ENCODE data around the gene SSNA1.

The SSNA1 gene

DNA sequence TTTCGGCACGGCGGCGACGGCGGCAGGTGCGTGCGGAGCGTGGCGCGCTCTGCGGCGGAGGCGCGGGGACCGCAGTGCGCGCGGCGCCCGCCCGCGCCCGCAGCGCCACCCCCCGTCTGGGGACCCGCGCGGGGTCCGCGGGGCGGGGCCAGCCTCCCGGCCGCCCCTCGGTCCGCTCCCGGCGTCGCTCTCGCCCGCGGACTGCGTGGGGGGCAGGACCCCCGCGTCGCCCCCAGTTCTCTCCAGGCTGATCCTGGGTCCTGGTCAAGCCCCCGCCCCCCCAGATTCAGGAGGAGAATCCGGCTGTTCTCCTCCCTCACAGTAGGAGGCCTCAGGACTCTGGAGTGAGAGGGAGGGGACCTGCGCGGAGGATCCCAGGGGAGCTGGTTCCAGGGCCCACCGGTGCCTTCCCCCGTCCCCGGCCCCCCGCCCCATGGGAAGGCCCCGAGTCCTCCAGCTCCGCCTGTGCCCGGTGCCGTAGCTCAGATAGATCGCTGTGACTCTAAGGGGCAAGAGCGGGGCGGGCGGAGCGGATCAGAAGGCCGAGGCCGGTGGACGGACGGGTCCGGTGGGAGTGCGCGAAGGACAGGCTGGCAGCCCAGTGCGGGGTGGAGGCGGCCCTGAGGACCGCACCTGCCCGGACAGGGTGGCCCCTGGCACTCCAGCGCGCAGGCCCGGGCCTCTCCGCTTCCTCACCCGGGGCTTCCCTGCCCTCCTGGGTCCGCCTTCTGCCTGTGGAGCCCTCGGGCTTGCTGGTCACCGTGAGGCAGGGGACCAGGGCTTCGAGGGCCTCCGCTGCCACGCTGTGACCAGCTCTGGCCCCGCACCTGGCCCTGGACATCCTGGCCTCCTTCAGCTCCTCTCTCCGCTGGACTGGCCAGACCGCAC is 34.0 kb downstream of the SSNA1 start, which contains the start of gene RNF208:
RNF208 (minus strand) TSS at position 51 of the 888 bp plus-strand sequence. CDS start 1,028 bp downstream, outside the sequence.
- peak; percentile 57 for DNase-seq

DNA sequence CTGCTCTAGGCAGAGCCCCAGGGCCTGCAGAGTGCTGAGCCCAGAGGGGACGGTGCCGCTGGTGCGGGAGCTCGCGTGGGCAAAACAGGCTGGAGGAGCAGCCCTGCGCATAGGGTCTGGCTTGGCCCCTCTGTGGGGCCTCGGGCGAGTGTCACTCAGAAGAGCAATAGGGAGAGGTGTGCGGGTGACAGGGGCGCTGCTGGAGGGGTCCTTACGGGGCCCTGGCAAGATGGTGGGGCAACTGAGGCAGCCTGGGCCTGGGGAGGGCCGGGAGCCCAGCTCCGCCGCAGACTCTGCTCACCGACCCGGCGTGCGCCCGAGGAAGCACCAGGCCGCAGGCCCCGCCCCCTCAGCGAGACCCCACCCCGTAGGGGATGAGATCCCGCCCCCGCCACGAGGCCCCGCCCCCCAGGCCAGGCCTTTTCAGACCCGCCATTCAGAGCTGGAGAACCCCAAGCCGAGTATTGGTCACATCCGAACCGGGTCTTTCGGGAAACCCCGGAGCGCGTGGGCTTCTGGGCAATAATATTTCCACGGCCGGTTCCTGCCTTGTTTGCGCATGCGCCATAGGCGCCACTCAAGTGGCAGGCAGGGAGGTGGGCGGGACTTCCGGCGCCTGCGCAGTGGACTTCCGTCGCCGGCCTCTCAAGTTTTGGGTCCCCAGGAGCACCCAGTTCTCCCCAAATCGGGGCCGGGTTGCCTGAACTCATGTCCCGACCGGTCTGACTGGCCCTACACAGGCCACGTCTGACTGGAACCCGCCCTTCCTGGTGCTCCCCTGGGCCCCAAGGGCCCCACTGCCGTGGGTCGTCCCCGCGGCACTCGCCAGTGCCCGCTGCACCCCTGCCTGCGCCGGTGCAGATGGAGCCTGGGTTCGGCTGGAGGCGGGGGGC is 34.8 kb downstream of the SSNA1 start:
- DNase-seq = peak; percentile 96

DNA sequence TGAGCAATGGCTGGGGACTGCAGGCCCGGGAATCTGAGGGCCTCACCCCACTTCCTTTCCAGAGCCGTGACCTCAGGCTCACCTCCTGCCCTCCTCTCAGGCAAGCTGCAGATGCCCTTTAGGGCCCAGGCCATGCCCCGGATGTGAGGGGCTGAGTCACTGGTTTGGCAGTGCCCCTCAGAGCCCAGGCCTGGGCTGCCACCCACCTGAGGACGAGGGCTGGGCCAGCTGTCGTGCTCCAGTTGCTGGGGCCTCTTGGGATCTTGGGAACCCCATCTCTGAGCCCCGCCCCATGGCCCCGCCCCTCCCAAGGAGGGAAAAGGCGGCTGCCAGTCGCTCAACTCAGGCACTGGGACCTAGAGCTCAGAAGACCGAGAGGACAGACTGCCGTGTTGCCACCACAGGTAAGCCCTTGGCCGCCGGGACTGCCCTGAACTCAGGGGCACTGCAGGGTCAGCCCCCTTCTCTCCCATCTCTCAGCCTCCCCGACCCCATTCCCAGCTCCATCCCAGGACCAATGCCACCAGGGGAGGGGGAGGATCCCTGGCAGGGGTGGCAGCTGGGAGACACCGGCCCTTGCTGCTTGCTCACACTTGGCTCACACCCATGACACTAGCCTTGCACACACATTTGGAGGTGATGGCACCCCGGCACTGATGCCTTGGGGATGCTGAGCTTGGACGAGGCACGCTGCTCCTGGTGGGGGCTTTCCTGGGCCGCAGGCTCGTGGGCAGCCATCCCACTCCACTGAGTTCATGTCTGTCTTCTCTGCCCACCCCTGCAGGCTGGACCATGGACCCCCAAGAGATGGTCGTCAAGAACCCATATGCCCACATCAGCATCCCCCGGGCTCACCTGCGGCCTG is 36.6 kb downstream of the SSNA1 start, which contains the start of gene CYSRT1:
CYSRT1 (plus strand) TSS at position 345 of the 865 bp plus-strand sequence; CDS start at position 793, 448 bp downstream.
- no peak for DNase-seq

DNA sequence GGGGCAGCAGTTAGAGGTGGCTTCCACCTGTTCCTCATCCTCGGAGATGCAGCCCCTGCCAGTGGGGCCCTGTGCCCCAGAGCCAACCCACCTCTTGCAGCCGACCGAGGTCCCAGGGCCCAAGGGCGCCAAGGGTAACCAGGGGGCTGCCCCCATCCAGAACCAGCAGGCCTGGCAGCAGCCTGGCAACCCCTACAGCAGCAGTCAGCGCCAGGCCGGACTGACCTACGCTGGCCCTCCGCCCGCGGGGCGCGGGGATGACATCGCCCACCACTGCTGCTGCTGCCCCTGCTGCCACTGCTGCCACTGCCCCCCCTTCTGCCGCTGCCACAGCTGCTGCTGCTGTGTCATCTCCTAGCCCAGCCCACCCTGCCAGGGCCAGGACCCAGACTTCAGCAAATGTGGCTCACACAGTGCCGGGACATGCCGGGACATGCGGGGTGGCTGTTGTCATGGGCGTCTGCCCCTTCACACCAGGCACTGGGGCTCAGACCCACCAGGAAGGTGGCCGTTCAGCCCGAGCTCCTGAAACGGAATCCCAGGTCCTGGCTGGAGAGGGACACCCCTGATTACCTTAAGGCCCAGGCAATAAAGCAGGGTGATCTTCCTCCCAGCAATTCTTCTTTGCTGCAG is 37.3 kb downstream of the SSNA1 start:
- no peak for DNase-seq

DNA sequence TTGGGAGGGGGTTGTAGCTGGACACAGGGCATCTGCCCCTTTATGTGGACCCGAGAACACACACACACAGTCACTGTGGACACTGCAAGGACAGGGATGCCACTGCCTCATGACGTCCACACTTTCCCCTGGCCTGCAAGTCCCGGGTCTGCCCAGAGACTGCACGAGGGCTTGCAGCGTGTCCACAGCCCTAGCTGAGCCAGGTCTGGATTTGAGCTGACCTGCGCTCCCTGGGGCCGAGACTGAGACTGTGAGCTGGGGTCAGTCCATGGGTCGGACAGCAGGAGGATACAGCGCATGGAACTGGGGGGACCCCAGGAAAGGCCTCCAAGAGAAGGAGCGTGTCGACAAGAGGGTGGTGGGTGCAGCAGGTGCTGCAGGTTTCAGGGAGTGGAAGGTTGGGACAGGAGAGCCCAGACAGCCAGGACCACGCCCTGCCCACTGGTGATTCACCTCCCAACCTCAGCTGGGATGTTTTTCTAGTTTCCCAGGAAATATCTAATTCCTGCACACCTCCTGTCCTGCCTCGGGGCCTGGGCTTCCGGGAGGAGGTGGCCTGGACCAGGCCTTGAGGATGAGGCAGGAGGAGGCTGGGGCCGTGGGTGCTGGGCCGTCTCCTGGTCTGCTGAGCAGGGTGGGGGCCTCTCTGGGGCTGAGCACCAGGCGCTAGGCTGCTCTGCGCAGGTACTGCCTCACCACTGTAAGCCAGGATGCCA is 38.0 kb downstream of the SSNA1 start:
- DNase-seq = no peak

DNA sequence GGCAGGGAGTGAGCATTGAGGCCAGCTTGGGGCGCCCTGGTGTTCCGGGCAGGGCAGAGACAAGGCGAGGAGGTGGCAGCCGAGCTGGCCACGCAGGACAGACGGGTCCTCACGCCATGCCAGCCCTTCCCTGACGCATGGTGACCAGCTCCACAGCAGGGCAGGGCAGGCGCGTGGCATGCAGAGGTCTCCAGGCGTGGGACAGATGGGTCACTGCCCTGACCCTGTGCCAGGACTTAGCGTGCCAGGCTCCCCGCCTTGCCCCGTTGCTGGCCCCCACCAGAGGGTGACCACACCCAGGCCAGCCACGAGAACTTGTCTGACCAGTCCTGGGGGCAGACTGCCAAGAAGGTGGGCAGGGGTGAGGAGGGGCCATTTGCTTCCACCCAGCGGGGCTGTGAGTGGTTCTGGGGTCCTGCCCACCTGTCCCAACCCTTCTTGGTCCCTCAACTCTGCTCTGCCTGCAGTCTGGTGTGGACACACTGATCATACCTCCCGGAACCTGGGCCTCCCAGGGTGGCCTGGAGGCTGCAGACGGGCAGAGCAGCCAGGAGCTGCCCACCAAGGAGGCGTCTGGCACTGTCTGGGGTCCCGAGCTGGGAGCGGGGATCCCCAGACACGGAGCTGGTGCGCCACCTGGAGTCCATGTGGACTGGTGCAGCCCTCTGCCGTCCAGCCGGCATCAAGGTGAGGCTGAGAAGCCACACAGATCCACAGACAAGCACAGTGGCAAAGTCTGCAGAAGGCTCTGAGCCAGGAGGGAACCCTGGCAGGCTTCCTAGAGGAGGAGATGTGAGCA is 38.8 kb downstream of the SSNA1 start, which contains the start of gene RNF224:
RNF224 (plus strand) TSS at position 449 of the 799 bp plus-strand sequence. CDS start 834 bp downstream, outside the sequence.
- DNase-seq = peak; percentile 63

DNA sequence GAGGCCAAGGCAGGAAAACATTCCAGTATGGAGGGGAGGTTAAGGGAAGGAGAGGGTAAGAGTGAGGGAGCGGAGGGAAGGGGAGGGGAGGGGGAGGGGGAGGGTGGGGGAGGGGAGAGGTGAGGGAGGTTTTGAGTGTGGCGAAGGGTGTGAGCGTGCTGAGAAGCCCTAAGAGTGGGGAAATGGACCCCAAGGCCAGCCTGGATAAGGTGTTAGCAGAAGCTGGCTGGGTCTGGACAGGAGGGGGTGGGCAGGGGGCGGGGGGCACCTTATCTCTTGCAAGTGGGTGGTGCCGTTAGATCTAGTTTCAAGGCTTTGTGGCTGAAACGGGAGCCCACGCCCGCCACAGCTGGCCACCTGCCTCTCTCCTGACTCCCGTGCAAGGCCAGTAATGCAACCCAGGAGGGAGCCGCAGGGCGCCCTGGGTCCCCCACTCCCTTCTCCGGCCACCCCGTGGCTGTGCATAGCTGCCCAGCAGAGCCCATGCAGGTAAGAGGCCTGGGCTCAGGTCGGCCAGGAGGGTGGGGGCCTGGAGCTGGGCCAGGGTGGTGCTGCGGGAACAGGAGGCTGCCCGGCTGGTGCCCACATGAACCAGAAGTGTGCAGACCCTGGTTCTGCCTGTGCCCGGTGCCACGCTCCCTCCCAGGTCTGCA is 39.5 kb downstream of the SSNA1 start:
- DNase-seq = peak; percentile 29

DNA sequence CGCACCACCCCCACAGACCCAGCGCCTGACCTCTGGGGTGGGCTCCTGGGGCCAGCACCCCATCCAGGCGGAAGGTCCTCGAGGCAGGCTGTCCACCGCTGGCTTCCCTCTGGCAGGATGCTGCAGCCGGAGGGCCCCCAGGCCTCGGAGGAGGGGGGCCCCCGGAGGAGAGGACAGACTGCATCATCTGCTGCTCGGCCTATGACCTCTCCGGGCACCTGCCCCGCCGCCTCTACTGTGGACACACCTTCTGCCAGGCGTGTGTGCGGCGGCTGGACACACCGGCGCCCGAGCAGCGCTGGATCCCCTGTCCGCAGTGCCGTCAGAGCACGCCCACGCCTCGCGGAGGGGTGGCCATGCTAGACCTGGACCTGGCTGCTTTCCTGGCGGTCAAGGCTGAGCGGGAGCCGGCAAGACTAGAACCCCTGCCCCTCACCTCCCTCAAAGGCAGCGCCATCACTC is 40.1 kb downstream of the SSNA1 start:
- peak; percentile 46 for DNase-seq

DNA sequence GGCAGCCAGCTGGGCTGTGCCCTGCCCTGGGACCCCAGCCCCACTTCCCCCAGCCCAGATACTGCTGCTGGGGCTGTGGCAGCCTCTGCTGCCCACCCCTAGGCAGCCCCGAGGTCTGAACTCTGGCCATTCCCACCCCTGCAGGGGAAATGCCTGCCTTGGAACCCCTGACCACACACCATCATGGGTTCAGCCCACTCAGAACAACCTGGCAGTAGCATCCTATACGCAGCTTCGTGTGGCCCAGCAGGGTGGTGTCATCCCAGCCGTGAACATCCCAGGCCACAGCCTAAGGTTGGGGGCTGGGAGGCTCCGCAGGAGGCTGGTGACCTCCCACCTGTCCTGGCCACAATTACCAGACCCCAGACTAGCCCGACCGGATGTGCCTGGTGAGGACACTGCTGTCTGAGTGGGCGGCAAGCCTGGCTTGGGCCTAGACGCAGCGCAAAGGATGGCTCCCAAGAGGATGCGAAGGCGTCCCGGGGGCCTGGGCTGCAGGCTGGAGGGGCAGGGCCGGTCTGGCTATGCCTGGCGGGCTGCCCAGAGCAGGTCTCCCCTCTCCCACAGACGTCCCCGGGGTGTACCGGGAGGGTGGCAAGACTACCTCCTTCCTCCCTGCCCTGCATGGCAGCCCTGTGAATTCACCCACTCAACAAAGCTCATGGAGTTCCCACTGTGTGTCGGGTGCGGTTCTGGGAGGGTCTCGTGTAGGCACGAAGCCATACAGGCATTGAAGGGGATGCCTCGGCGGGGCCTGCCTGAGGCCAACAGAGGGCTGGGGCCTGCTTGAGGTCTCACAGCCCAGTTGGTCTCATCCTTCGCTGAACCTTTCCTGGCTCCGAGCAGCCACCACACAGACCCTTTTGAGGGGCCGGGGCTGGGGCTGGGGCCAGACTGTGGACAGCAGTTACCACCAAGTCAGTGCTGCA is 40.8 kb downstream of the SSNA1 start:
- no peak for DNase-seq

DNA sequence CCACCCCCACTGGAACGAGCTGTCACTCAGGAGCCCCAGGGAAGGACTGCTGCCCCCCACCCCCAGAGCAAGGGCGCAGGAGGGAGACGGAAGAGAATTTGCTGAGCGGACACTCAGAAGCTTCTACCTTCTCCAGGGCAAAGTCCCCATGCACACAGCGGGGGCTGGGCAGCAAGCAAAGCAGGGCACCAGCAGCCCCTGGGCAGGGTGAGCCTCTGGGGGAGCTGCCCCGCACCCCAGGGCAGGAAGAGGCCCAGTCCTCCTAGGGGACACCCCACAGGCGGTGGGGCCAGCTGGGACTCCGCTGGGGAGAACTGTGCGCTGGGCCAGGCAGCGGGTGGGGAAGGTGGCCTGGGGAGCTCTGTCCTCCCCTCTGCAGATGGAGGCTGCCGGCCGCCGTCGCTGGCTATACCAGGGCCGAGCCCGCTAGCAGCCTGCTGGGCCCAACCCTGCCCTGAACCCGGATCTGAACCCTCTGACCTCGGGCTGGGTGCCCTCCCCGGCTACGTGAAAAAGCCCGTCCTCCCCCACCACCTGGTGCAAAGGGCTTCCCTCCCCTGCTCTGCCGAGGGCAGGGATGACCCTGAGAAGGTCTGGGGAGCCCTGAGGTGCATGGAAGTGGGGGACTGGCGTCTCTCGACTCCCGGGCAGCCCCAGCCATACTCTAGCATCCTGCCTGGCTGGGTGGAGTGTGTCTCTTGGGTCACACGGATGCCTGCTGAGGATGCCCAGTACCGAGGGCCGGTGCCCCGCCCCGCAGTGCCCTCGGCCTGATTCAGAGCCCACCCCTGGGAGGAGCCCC is 41.6 kb downstream of the SSNA1 start:
- no peak for DNase-seq

DNA sequence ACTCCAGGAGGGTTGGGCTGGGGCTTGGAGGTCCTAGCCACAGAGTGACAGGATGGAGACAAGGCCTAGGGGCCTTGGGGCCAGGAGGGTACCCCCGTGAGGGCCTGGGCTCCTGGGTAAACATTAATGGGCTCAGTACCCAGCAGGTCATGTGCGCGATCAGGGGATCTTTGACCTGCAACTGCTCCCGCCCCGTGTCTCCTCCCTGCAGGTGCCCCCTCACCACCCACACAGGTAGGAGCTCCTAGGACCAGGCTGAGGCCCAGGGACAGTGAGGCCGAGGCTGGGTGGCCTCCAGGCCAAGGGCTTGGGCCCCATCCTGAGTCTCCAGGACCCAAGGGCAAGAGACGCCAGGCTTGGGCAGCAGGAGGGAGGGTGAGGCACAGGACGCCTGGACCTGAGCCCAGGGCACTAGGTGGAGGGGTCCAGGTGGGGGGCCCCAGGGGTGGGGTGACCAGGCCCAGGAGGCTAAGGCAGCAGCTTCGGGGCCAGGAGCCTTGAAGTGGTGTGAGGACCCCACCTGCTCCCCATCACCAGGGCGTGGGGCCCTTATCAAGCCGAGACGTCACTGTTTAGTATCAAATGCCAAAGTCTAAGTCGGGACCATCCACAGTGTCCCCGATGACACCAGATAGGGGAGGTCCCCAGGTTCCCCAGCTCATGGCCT is 42.4 kb downstream of the SSNA1 start, which contains the start of gene SLC34A3:
SLC34A3 (plus strand) TSS at position 197 of the 667 bp plus-strand sequence. CDS start 802 bp downstream, outside the sequence.
- no peak for DNase-seq

DNA sequence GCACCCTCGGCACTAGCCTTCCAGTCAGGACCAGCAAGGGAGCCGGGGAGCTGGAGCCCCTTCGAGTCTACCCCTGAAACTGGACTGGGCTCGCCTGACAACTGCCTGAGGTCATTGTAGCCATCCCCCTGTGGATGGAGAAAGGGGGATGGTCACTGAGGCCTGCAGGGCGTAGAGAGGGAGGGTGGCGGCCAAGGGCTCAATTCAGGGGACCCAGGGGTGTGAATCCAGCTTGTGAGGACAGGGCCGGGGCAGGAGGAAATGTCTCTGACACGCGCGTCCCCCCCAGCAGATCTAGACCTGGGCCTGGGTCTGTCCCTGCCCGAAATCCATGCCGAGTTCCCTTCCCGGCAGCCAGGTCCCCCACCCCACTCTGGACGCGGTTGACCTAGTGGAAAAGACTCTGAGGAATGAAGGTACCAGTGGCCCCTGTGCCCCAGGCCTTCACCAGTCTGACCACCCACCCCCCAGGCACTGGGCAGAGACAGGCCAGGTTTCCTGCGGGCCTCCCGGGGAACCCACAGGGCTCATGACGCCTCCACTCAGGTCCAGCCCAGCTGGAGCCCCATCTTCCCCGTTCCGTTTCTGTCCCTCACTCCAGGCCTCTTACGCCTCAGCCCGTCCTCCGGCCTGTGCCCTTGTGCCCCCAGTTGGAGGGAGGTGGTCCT is 43.0 kb downstream of the SSNA1 start:
- no peak for DNase-seq

DNA sequence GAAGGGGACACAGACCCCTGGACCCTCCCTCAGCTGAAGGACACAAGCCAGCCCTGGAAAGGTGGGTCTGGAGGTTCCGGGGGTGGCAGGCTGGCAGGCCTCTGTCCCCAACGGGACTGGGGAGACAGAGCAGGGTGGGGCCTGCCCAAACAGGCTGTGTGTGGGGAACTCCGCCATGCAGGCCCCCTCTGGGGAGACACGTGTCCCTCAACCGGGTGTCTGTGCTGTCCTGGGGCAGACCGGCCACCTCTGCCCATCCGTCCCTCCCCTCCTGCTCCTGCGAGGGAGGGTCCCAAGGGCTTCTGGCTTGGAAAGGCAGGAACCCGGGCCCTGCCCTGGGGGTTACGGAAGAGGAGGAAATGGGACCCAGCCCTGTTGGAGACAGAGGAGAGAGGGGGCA is 43.6 kb downstream of the SSNA1 start:
- DNase-seq = no peak

DNA sequence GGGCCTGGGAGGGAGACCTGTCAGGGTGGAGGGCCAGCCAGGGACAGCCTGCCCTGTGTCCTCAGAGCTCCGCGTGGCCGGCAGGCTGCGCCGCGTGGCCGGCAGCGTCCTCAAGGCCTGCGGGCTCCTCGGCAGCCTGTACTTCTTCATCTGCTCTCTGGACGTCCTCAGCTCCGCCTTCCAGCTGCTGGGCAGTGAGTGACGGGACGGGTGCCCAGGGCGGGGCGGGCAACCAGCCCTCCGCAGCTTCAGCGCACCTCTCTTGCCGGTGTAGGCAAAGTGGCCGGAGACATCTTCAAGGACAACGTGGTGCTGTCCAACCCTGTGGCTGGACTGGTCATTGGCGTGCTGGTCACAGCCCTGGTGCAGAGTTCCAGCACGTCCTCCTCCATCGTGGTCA is 44.0 kb downstream of the SSNA1 start:
- no peak for DNase-seq

DNA sequence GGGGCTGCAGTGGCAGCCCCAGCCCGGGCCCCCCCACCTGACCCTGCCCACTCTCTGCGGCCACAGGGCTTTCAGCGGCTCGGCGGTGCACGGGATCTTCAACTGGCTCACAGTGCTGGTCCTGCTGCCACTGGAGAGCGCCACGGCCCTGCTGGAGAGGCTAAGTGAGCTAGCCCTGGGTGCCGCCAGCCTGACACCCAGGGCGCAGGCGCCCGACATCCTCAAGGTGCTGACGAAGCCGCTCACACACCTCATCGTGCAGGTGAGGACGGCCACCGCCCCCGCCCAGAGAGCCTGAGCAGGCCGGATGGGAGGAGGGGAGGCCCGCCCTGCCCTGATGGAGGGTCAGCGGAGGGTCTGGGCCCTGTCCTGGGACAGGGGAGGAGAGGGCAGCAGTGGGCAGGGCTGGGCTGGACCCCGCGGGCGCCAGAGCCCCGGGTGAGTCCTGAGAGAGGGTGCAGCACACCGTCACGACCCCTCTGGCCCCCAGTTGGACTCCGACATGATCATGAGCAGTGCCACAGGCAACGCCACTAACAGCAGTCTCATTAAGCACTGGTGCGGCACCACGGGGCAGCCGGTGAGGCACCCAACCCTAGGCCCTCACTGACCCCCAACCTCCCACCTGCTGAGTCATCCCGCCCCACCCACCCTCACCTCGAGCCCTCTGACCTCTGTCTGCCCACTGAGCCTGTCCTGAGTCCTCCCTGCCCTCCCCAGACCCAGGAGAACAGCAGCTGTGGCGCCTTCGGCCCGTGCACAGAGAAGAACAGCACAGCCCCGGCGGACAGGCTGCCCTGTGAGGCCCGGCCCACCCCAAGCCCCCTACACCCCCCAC is 44.9 kb downstream of the SSNA1 start:
- no peak for DNase-seq
